Stromal cell of bone marrow (primary cell): Measurements from ENCODE around the gene COL2A1.

Experiments
- DNase-seq: peaks from one replicate; pipeline ENCODE4 v3.0.0-alpha.2; 2012; ENCODE audit warnings: low read depth

COL2A1 gene

DNA sequence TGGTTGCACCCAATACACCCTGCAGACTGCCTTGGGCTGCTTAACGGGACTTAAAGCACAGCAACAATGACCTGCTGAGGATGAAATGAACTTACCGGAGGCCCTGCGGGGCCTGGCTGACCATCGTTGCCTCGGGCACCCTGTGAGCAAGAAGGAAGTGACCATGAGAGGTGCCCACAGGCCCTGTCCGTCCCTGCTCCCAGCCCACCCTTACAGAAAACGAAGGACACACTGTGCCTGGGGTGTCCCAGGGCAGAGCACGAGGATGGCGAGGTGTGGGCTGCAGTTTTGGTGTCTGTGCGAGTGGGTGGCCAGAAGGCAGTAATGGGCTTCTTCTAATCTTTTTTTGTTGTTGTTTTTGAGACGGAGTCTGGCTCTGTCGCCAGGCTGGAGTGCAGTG lies 14.6 kb downstream of the COL2A1 start:
- DNase-seq: no peak

DNA sequence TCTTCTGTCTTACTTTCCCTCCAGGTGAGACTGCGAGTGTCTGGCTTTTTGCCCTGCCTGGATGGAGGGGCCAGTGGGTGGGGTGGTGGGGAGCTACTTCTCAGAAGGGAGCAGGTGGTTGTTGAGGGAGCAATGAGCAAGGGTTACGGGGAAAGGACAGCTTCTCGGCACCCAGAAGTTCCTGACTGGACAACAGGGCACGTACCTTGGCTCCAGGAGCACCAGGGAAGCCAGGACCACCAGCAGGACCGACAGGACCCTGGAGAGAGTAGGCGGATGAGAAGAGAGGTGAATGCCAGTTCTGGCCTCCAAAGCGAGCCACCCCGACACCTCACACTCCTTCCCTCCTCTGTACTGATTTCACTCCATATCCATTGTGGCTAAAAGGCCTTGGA lies 15.3 kb downstream of the COL2A1 start:
- no peak for DNase-seq

DNA sequence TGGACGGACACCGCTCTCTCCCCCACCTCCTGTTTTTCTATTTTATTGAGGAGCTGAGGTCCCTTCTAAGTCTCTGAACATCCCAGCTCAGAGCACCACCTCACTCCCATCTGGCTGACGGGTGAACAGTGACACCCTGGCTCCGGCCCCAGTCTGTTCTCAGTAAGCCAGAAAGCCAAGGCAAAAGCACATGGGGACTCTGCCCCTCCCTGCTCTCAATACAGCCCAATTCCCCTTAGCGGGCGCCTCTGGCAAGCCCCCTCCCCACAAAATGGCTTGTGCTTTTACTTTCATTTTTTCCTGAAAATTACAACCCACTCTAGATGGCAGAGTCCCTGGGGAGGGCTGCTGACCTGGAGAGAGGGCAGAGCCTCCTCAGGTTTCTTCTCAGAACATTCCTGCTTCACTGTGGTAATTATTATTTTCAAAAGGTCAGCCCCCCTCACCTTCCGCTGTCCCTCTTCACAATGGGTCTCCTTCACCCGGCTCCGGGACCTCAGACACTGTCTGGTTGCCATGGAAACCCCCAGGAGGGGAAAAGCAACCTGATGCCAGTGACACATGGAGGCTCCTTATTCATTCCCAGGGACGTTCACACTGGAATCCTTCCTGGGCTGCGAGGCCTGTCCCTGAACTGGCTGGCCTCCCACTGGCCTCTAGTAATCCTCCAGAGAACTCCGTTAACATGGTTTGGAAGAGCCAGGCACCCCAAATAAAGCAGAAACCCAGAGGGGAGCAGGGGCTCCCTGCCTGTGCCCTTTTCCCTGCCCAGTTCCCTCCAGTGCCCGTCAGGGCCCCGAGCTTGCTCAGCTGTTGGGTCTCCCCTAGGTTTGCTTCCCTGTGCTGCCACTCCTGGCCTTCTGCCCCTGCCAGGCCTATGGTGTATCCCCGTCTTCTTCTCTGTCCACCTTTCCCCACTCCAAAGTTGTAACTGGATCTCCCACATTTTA lies 15.9 kb downstream of the COL2A1 start:
- no peak for DNase-seq

DNA sequence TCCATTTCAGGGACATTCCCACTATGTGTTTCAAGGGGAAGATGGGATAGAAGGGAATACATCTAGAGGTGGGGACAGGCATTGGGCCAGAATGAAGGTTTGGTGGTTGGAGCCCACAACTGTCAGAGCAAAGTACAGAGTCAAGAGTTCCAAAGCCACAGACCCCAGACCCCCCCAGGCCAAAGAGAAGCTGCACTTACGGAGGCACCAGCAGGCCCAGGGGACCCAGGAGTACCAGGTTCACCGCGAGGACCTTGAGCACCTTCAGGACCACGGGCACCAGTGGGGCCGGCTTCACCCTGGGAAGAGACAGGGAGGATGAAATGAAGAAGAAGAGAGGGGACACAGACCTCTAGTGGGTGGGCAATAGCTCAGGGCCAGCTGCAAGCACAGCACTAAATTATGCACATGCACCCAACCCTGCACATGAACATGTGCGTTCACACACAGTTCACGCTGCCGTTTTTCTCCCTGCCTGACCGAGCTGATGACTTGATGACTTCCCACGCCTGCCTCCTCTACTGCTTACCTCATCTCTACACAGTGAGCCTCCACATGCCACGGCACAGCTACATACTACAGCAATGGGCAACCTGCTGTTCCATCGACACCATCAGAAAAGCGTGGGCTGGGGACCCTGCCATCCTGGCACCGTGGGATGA lies 16.7 kb downstream of the COL2A1 start:
- DNase-seq: no peak

DNA sequence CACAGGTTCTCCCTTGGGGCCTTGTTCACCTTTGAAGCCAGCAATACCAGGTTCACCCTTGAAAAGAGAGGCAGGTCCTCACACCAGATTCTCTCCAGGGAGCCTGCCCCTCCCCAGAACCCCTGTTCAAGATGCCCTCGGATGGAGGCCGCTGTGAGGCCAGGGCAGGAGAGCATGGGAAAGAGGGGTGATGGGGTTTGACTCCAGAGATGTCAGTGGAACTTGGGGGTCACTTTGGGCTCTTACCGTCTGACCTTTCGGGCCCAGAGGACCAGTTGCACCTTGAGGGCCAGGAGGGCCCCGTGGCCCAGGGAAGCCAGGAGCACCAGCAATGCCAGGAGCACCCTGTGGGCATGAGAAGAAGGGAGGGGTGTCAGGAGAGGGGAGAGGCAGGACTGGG lies 17.4 kb downstream of the COL2A1 start:
- DNase-seq: no peak

DNA sequence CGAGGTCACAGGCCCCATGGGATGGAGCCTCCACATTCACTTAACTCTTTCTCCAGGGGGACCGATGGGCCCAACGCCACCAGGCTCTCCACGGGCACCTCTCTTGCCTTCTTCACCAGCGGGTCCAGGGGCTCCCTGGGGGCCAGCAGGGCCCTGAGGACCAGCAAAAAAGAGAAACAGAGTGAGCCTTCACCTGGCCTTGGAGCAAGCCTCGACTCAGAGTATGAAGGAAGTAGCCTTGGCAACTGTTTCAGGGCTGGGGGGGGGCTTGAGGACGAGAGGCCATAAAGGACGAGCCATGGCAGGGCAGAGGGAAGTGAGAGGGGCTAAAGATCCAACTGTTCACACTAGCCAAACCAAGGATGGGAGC lies 18.0 kb downstream of the COL2A1 start:
- DNase-seq: no peak

DNA sequence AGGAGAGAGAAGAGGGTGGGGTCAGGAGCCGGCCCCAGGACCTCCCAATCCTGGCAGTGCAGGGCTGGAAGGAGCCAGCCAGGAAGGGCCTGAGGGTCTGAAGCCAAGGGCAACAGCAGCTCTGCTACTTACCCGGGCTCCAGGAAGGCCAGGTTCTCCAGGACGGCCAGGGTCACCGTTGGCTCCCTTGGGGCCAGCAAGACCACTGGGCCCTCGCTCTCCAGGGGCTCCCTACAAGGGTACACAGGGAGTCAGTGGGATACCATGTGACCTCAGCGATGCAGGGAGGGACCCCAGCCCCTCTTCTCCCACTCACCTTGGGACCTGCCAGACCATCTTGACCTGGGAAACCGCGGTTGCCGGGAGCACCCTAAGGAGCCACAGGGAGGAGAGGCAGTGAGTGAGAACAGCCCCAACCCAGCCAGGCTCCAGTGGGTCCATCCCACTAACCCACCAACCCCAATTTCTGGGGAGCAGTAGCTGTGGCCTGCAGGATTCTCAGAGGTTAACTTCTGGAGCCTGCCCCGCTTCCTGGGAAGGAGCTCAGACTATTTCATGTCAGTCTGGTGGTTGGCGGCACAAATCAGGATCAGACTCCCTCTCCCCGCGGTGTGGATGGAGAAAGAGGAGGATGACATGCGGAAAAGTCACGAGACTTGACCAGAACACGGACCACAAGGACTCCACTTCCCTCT lies 18.5 kb downstream of the COL2A1 start:
- DNase-seq: no peak

DNA sequence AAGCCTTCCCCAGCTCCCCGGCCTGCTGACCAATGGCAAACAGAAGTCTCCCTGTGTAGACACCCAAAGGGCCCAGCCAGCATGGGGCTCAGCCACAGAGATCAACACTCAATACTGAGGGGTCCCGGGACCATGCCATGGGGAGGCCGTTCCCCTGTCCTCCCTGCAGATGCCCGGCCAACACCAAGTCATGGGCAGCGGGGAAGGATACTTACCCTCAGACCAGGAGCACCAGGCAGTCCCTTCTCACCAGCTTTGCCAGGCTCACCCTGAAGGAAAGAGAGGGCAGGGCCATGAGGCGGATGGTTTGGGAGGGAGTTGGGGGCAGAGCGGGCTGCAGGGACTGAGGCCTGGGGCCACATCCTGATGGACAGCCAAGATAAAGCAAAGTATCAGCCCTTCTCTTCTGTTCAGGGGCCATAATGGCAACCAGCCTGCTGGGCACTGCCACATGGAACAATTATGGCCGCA lies 19.9 kb downstream of the COL2A1 start:
- no peak for DNase-seq

DNA sequence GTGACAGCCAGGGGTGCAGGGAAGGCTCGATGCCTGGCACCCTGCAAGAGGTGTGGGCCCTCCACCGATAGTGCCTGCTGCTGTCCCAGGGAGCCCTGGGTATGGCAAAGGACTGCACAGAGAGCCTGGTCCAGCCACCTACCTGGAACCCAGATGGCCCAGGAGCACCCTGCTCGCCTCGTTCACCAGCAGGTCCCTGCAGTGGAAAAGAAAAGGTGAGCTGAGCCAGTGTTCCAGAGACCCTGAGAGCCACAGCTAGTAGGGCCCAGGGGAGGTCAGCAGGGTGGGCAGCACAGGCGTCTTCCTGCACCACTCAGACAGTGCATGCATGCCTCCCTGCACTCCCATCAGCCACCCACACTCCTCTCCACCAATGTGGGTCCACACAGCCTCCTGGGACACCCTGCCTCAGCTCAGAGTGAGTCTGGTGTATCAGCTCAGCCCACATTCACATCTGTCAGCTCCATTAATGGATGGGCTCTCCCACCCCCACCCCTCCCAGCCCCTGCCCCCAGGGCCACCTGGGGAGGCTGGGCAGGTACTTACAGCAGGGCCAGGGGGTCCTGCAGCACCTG lies 20.6 kb downstream of the COL2A1 start:
- no peak for DNase-seq

DNA sequence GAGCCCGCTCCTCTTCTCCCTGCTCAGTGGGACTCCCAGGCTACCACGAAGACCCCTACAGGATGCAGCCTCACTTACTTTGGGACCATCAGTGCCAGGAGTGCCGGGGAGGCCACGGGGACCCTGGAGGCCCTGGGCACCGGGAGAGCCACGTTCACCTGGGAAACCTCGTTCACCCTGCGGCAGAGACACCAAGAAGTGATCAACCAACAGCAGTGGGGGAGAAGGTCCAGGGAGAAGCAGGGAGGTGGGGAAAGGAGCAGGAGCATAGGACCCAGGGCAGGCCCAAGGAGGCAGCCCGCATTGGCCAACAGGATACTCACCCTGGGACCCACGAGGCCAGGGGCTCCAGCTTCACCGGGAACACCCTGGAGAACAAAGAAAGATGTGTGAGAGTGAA lies 21.5 kb downstream of the COL2A1 start:
- no peak for DNase-seq

DNA sequence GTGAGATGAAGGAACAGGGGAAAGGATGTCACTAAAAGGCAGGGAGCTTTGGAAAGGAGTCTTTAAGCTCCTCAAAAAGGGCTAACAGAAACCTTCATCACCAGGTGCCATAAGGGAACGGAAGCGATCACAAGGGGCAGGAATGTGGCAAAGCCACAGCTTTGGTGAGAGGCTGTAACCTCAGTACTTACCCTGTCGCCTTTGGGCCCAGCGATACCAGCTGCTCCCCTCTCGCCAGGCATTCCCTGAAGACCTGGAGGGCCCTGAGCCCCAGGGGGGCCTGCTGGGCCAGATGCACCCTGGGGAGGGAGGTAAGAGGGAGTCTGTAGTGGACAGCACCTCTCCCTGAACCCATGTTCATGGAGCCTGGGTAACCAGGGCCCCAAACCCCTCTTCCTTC lies 22.0 kb downstream of the COL2A1 start:
- no peak for DNase-seq

DNA sequence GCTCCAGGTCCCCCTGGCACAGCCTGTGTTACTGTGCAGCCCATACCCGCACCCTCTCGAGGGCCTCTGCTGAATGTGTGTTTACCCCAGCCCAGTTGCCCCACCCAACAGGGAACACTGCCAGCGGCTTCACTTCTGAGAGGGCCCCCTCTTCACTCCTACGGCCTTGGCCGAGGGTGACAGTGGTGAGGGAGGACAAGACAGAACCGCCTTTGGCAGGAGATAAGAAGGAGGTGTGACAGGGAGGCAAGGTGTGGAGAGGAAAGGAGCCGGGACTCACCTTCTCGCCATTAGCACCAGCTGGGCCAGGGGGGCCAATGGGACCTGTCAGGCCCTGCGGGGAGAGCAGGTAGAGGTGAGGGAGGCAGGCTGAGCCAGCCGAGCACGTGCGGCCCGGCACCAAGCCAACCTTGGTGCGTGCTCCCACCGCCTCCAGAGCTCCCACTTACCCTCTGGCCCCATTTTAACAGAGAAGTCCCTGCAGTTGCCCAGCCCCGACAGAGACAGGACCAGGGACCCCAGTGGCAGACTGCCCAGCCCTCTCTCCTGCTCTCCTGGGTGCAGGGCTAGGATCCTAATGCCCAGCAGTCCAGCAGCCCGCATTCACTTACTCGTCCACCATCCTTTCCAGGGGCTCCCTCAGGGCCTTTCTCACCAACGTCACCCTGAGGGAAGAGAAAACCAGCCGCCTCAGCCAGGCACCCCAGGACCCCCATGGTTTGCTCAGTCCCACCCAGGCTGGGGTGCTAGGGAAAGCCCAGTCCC lies 22.6 kb downstream of the COL2A1 start:
- no peak for DNase-seq

DNA sequence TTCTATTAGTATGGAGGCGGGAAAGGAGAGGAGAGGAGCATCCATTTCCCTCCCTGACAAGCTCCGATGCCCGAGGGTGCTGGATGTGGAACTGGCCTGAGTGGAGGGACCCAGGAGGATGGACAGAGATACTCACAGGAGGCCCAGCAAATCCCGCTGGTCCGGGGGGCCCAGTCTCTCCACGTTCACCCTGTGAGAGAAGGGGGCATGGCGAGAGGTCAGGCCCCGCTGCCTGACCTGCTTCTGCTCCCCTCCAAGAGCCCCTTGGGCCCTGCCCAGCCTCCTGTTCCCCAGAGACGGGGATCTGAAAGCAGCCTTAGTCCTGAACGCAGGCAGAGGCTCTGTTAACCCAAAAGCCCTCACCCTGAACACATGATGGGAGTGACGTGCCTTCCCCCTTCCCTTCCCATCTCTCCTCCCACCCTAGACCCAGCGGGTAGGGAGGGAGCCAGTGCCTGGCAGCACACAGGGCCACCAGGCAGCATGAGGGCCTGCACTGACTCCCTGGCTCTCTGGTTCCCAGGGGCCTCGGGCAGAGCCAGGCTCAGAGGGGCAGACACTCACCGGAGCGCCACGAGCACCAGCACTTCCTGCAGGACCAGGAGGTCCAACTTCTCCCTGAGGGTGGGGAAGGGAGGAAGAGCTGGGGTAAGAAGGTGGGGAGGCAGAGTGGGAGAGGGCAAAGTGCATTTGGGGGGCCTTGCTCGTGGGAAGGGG lies 23.3 kb downstream of the COL2A1 start:
- no peak for DNase-seq

DNA sequence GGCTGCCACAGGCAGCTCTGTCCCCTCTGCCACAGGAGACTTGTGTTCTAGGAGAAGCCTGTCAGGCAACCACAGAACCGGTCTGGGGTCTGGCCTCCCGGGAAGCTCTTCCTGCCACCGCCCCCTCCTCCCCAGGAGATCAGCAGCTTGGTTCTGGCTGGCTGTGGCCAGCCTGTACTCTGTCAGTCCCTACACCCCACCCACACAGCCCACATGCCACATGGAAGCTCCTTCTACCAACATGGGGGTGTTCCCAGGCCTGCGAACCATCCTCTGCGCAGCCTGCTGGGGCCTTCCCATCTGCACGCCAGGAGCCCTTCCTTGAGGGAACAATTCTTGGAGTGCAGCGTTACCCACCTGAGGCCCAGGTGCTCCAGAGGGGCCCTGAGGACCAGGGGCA lies 24.1 kb downstream of the COL2A1 start:
- DNase-seq: no peak

DNA sequence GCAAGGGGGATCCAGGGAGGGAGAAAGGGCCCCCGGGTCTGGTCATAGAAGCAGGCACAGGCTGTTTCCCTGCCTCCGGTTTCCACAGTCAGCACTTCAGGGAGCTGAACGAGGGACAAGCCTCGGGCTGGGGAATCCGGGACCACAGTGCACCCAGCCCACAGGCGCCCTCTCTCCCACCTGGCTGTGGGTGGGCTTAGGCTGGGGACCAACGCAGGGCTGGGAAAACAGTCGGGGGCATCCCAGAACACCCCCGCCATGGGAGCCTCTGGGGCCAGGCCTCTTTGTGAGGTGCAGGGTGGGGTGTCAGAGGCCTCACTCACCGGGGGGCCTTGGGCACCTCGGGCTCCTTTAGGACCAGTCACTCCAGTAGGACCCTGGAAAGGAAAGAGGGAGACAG lies 24.6 kb downstream of the COL2A1 start:
- DNase-seq: no peak

DNA sequence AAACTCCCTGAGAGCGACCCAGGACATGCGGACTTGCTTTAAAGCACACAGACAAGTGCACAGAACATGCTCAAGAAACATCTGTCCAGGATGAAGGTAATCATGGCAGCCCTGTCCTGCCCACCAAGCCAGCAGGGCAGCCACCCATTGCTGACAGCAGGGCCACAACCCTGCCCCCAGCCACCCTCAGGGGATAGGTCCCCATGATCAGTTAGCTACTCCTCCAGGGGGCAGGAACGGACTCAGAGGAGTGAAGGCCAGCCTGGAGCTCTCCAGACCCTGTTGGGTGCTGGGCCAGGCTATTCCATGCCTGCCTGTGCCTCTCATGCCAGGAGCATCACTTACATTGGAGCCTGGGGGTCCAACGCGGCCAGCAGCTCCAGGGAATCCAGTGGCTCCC lies 25.1 kb downstream of the COL2A1 start:
- no peak for DNase-seq

DNA sequence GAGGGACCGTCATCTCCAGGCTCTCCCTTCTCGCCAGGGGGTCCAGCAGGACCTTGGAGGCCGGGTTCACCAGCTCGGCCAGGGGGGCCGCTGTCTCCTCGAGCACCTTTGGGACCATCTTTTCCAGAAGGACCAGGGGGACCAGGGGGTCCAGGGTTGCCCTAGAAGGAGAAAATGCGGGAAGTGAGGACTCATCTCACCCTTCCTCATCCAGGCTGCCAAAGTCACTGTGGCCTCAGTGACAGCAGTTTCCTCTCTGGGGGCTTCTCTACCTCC lies 25.7 kb downstream of the COL2A1 start:
- no peak for DNase-seq

DNA sequence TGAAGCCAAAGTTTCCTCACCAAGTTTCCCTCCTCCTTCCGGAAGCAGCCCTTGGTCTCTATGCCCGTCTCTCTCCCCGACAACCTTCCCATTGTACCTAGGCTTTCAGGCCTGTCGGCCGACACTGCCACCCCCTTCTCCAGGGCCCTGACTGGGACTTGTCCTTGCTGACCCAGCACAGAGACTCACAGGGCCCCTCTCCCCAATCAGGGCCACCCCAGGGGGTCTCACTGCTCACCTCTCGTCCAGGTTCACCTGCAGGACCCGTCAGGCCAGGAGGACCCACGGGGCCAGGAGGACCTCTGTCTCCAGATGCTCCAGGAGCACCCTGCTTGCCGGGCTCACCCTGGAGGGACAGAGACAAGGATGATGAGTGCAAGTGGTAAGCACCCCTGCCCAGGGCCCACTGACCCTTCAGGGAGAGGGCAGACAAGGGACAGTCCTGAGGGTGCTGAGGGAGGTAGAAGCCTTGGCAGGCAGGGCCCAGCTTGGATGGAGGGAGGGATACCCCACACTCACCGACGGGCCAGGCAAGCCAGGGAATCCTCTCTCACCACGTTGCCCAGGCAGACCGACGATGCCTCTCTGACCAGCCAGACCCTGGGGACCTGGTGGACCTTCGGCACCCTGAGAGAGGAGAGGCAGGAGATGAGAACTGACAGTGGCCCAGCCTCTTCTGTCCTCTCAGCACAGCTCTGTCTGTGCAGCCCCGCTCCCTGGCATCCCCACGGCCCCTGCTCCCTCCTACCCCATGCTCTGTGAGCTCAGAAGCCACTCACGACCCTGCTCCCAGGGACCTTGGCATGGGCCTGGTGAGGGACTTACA lies 26.3 kb downstream of the COL2A1 start:
- no peak for DNase-seq

DNA sequence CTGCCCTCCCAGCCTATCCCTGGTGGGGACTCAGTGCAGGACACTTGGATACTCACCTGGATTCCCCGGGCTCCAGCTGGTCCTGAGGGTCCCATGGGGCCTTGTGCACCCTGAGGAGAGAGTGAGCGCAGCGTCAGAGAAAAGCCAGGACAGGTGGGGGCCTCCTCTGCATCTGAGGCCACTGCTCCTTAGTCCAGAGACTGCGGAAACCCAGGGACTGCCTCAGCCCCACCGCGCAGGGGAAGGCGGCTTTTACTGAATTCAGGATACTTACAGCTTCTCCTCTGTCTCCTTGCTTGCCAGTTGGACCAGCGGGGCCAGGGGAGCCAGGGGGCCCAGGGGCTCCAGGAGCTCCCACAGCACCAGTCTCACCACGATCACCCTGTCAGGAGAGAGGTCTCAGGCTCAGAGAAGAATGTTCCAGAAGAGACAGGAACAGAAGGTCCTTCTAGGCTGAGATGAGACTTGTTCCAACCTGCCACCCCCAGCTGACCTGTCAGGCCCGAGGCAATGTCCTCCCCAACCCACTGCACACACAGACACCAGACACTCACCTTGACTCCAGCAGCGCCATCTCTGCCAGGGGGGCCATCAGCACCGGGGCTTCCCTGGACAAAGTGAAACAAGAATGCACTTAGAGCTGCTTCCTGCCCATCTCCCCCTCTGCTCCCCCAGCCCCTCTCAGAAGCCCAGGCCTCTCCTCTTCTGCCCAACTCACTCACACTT lies 27.1 kb downstream of the COL2A1 start:
- no peak for DNase-seq

DNA sequence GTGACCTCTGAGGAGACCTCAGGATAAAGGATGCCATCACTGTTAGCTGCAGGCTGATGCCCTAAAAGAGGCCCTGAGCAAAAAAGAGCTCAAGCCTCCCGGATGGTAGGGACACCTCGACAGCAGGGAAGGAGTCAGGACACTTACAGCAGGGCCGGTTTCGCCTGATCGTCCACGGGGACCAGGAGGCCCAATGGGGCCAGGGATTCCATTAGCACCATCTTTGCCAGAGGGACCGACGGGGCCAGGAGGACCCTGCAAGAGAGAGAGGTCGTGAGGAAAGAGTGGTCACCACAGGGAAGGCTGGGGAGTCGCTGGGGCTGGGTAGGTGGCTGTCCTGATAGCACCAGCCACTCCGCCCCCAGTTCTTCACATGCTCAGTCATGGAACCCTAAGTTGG lies 28.5 kb downstream of the COL2A1 start:
- DNase-seq: no peak
